H1 (cell line): ENCODE data around the gene SPG7. TPM values are rescaled to one million over a fixed set of nuclear protein-coding genes. Genes with fewer than 3 reads are reported as not detected.

Experiments
- CTCF ChIA-PET: fragments of 300-600 bp; sonication (Branson Sonifier 250); formaldehyde crosslinking; loops from one replicate; lab custom pipeline; 2021; ENCODE audit not compliant: partially characterized antibody; lab: Charles Lee
- POLR2A ChIA-PET: fragments of 300-600 bp; sonication (Branson Sonifier 250); formaldehyde crosslinking; loops from one replicate; lab custom pipeline; 2021; ENCODE audit warnings: inconsistent platforms; ENCODE audit not compliant: partially characterized antibody; lab: Charles Lee
- DNase-seq, 2 experiments: peaks; one replicate each; pipeline versions ENCODE4 v3.0.0 to v3.0.0-alpha.2; 2010 to 2022; ENCODE audit warnings: low spot score in 2 of 2, low read depth in 1 of 2, mixed read lengths in 1 of 2
- FAIRE-seq: peaks from 2 replicates; lab custom pipeline; 2011; peaks lifted over from hg19 to GRCh38; lab: Jason Lieb, UNC
- H2AFZ ChIP-seq: 2 replicates; pipeline ENCODE4 v1.8.1; 2012; ENCODE audit warnings: low read length, inconsistent platforms
- H2AK5ac ChIP-seq: 2 replicates; pipeline ENCODE4 v1.6.1; 2013; ENCODE audit warnings: low read depth, low read length
- H2BK120ac ChIP-seq: replicated peaks from 2 replicates; pipeline ENCODE3; 2013; ENCODE audit warnings: low read depth, low read length, inconsistent platforms
- H2BK12ac ChIP-seq: 2 replicates; pipeline ENCODE4 v1.6.1; 2013; ENCODE audit warnings: low read depth, low read length
- H2BK15ac ChIP-seq: 2 replicates; pipeline ENCODE4 v1.6.1; 2013; ENCODE audit warnings: low read length
- H2BK20ac ChIP-seq: 2 replicates; pipeline ENCODE4 v1.6.1; 2013; ENCODE audit warnings: low read length
- H2BK5ac ChIP-seq: 2 replicates; pipeline ENCODE4 v1.6.1; 2013; ENCODE audit warnings: low read depth, low read length
- H3K14ac ChIP-seq: 2 replicates; pipeline ENCODE4 v1.6.1; 2013; ENCODE audit warnings: inconsistent platforms; ENCODE audit not compliant: insufficient read length
- H3K18ac ChIP-seq: 2 replicates; pipeline ENCODE4 v1.6.1; 2013; ENCODE audit warnings: low read length; ENCODE audit errors: extremely low read depth
- H3K23ac ChIP-seq: 2 replicates; pipeline ENCODE4 v1.6.1; 2013; ENCODE audit warnings: inconsistent platforms; ENCODE audit not compliant: insufficient read length
- H3K23me2 ChIP-seq: 2 replicates; pipeline ENCODE4 v1.6.1; 2013; ENCODE audit warnings: low read depth, low read length
- H3K27ac ChIP-seq: 2 replicates; pipeline ENCODE4 v1.6.1; 2011; ENCODE audit warnings: low read depth, low read length, inconsistent platforms
- H3K27me3 ChIP-seq, 4 experiments: replicated peaks in 1 of 4; 1 replicate in 1 of 4; 2 replicates in 3 of 4; pipeline versions ENCODE4 v1.6.1 to v1.8.1; 2011 to 2013; ENCODE audit warnings: low read length in 3 of 4, mild to moderate bottlenecking in 3 of 4, inconsistent platforms in 2 of 4, mixed read lengths in 2 of 4, moderate library complexity in 1 of 4; ENCODE audit not compliant: control insufficient read depth in 3 of 4, insufficient read depth in 3 of 4; ENCODE audit errors: extremely low read depth in 1 of 4
- H3K36me3 ChIP-seq, 4 experiments: 2 replicates each; pipeline versions ENCODE4 v1.6.1 to v1.8.1; 2011 to 2013; ENCODE audit warnings: mild to moderate bottlenecking in 4 of 4, low read length in 3 of 4, moderate library complexity in 2 of 4, control low read depth in 1 of 4, inconsistent platforms in 1 of 4; ENCODE audit not compliant: insufficient read depth in 4 of 4, control insufficient read depth in 2 of 4
- H3K4ac ChIP-seq: replicated peaks from 2 replicates; pipeline ENCODE3; 2013; ENCODE audit warnings: low read length, low read depth, mixed read lengths, inconsistent platforms; ENCODE audit not compliant: insufficient read length
- H3K4me1 ChIP-seq, 4 experiments: replicated peaks in 1 of 4; 1 replicate in 1 of 4; 2 replicates in 3 of 4; pipeline versions ENCODE4 v1.6.1 to v1.8.1; 2011 to 2013; ENCODE audit warnings: low read length in 3 of 4, inconsistent platforms in 2 of 4, mixed read lengths in 1 of 4; ENCODE audit not compliant: insufficient read depth in 4 of 4, control insufficient read depth in 3 of 4
- H3K4me2 ChIP-seq, 2 experiments: 2 replicates each; pipeline versions ENCODE4 v1.6.1 to v1.8.1; 2011 to 2013; ENCODE audit warnings: low read depth in 2 of 2, low read length in 2 of 2, control low read depth in 1 of 2, inconsistent platforms in 1 of 2, mild to moderate bottlenecking in 1 of 2; ENCODE audit not compliant: insufficient read depth in 1 of 2
- H3K4me3 ChIP-seq, 4 experiments: fragments of 200-600, 300-600 bp in 1 of 4; sonication (generic), shearing (Covaris generic), sonication (Bioruptor Twin) in 1 of 4; 2 replicates each; pipeline versions ENCODE4 v1.5.1 to v1.8.1; 2011 to 2016; ENCODE audit warnings: low read length in 4 of 4, low read depth in 3 of 4, control low read depth in 2 of 4, inconsistent platforms in 2 of 4, mild to moderate bottlenecking in 2 of 4, mixed read lengths in 1 of 4, moderate library complexity in 1 of 4; ENCODE audit not compliant: insufficient read depth in 2 of 4; ENCODE audit errors: extremely low read depth in 1 of 4
- H3K56ac ChIP-seq: replicated peaks from 2 replicates; pipeline ENCODE3; 2013; ENCODE audit warnings: low read depth, mild to moderate bottlenecking, mixed read lengths, low read length, inconsistent platforms; ENCODE audit not compliant: insufficient read length
- H3K79me1 ChIP-seq: 2 replicates; pipeline ENCODE4 v1.6.1; 2013; ENCODE audit warnings: low read depth, low read length, control low read depth
- H3K79me2 ChIP-seq, 2 experiments: 2 replicates each; pipeline versions ENCODE4 v1.6.1 to v1.8.1; 2012 to 2013; ENCODE audit warnings: low read length in 2 of 2, mild to moderate bottlenecking in 2 of 2, inconsistent platforms in 1 of 2; ENCODE audit not compliant: insufficient read depth in 2 of 2, control insufficient read depth in 1 of 2
- H3K9ac ChIP-seq, 4 experiments: replicated peaks in 1 of 4; 1 replicate in 1 of 4; 2 replicates in 3 of 4; pipeline versions ENCODE4 v1.6.1 to v1.8.1; 2011 to 2013; ENCODE audit warnings: low read depth in 3 of 4, low read length in 3 of 4, control low read depth in 2 of 4, mild to moderate bottlenecking in 2 of 4, moderate library complexity in 2 of 4, inconsistent platforms in 1 of 4; ENCODE audit errors: extremely low read depth in 1 of 4
- H3K9me3 ChIP-seq, 2 experiments: 2 replicates each; pipeline versions ENCODE4 v1.6.1 to v1.8.1; 2012 to 2013; ENCODE audit warnings: mild to moderate bottlenecking in 2 of 2, moderate library complexity in 2 of 2, control low read depth in 1 of 2, inconsistent platforms in 1 of 2, low read depth in 1 of 2, low read length in 1 of 2, mixed read lengths in 1 of 2; ENCODE audit not compliant: insufficient read depth in 2 of 2
- H4K20me1 ChIP-seq, 2 experiments: replicated peaks in 1 of 2; 2 replicates each; pipeline versions ENCODE3 to v1.8.1; 2011 to 2013; ENCODE audit warnings: inconsistent platforms in 2 of 2, low read length in 2 of 2, mild to moderate bottlenecking in 1 of 2; ENCODE audit not compliant: insufficient read depth in 2 of 2, control insufficient read depth in 1 of 2
- H4K5ac ChIP-seq: 2 replicates; pipeline ENCODE4 v1.6.1; 2013; ENCODE audit warnings: low read length, low read depth, mixed read lengths, inconsistent platforms; ENCODE audit not compliant: insufficient read length
- H4K8ac ChIP-seq: 2 replicates; pipeline ENCODE4 v1.8.0; 2013; ENCODE audit warnings: mild to moderate bottlenecking, moderate library complexity, low read length, inconsistent platforms; ENCODE audit not compliant: insufficient read depth; ENCODE audit errors: extremely low read depth
- H4K91ac ChIP-seq: replicated peaks from 2 replicates; pipeline ENCODE3; 2013; ENCODE audit warnings: low read length, mixed read lengths, inconsistent platforms; ENCODE audit not compliant: insufficient read length
- CEBPB ChIP-seq: IDR thresholded peaks from 2 replicates; pipeline ENCODE4 v1.6.1; 2012; ENCODE audit warnings: low read depth, low read length
- EGR1 ChIP-seq: IDR thresholded peaks from 2 replicates; pipeline ENCODE4 v1.6.1; 2011; ENCODE audit warnings: low read depth, low read length, borderline replicate concordance
- EZH2 ChIP-seq: fragments of 200-600 bp; sonication (generic); IDR thresholded peaks from 2 replicates; pipeline ENCODE4 v1.7.1; 2012; ENCODE audit warnings: low read depth, mild to moderate bottlenecking, moderate library complexity, low read length, inconsistent platforms; ENCODE audit not compliant: severe bottlenecking
- GABPA ChIP-seq: IDR thresholded peaks from 2 replicates; pipeline ENCODE4 v1.6.1; 2011; ENCODE audit warnings: mild to moderate bottlenecking, low read length, moderate library complexity, borderline replicate concordance; ENCODE audit not compliant: insufficient read depth
- HDAC6 ChIP-seq: IDR thresholded peaks from one replicate; pipeline ENCODE4 v1.7.1; 2012; ENCODE audit warnings: low read depth, mild to moderate bottlenecking, inconsistent platforms, low read length, moderate library complexity
- JUND ChIP-seq: IDR thresholded peaks from 2 replicates; pipeline ENCODE4 v1.6.1; 2011; ENCODE audit warnings: mild to moderate bottlenecking, improper control_type of control experiment, low read length
- MAFK ChIP-seq: IDR thresholded peaks from 2 replicates; pipeline ENCODE4 v1.6.1; 2012; ENCODE audit warnings: low read depth, mild to moderate bottlenecking, improper control_type of control experiment, low read length
- POLR2A ChIP-seq, 2 experiments: IDR thresholded peaks; 1 replicate in 1 of 2; 2 replicates in 1 of 2; pipeline ENCODE4 v1.6.1; 2011; ENCODE audit warnings: low read depth in 2 of 2, low read length in 2 of 2, mild to moderate bottlenecking in 2 of 2; ENCODE audit errors: control extremely low read depth in 1 of 2
- POLR2AphosphoS5 ChIP-seq: IDR thresholded peaks from 2 replicates; pipeline ENCODE4 v1.6.1; 2011; ENCODE audit warnings: low read depth, low read length
- RXRA ChIP-seq: IDR thresholded peaks from 2 replicates; pipeline ENCODE4 v1.6.1; 2011; ENCODE audit warnings: low read depth, mild to moderate bottlenecking, low read length, moderate library complexity; ENCODE audit not compliant: insufficient read depth
- SP1 ChIP-seq: IDR thresholded peaks from 2 replicates; pipeline ENCODE4 v1.6.1; 2011; ENCODE audit warnings: low read depth, low read length
- TAF1 ChIP-seq: IDR thresholded peaks from 2 replicates; pipeline ENCODE4 v1.6.1; 2011; ENCODE audit warnings: mild to moderate bottlenecking, low read depth, low read length
- TEAD4 ChIP-seq: IDR thresholded peaks from 2 replicates; pipeline ENCODE4 v1.6.1; 2012; ENCODE audit warnings: low read depth, low read length, inconsistent platforms, mixed read lengths
- WGBS, 2 experiments: shearing (Covaris generic) in 1 of 2; methylation state at CpG; one replicate each; pipeline versions ENCODE4 v1.1.6 to v1.1.7; 2013 to 2015; ENCODE audit warnings: low lambda C conversion rate in 2 of 2, mixed read lengths in 2 of 2, inconsistent platforms in 1 of 2, low coverage in 1 of 2, missing lambda C conversion rate in 1 of 2; ENCODE audit not compliant: insufficient replicate concordance in 2 of 2, insufficient coverage in 1 of 2, insufficient read length in 1 of 2; ENCODE audit errors: extremely low coverage in 1 of 2, missing lambda C conversion rate in 1 of 2; 5-methylcytosine and 5-hydroxymethylcytosine counted together
- polyA plus RNA-seq, 7 experiments: library from polyadenylated mRNA; depleted of rRNA in 3 of 7; stranded (reverse) in 5 of 7; unstranded in 2 of 7; fragments of >200 nt in 5 of 7; fragments of 200-250 nt in 2 of 7; gene quantifications; 1 replicate in 5 of 7; 2 replicates in 1 of 7; 4 replicates in 1 of 7; pipeline versions ENCODE4 v1.2.1 to v1.2.3, GENCODE V29; 2011 to 2013; ENCODE audit warnings: missing spikeins in 2 of 7, mixed read lengths in 2 of 7
- total RNA-seq: library from RNA; stranded (reverse); fragmentation: NEBNext Ultra II Directional; extraction: Animal tissue kit (Norgen Biotek cat#: 25700); gene quantifications from 2 replicates; pipeline ENCODE4 v1.2.1, GENCODE V29; 2021

Gene SPG7
- total and polyA plus RNA-seq, 2 of the 8 experiments (the other 6 are each of a cell fraction or from before 2014, with no cell fraction given): 72.1 to 113 TPM

DNA sequence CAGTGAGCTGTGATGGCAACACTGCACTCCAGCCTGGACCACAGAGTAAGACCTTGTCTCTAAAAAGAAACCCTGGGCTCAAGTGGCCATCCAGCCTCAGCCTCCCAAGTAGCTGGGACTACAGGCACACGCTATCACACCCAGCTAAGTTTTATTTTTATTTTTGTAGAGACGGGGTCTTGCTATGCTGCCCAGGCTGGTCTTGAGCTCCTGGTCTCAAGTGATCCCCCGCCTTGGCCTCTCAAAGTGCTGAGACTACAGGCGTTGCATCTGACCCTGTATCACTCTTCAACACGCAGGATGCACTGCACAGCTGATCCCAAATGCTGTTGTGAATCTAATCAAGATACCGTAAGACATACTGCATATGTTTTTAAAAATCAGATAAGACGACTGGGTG lies 40.8 kb upstream of the SPG7 start:
- DNase-seq (no peak), FAIRE-seq (no peak)
- Histone ChIP-seq H2AFZ (no peak overlapping the region), H2AK5ac (no peak overlapping the region), H4K91ac (no peak overlapping the region), H2BK120ac (no peak overlapping the region), H3K79me2 (peaks cover 55 to 88% of the 10 kb centered on the region in 2 experiments), H2BK5ac (no peak overlapping the region), H4K20me1 (peaks cover 31 to 41% of the 10 kb centered on the region in 2 experiments), H3K9ac (no peak overlapping the region), H3K23ac (no peak overlapping the region), H3K27ac (no peak overlapping the region), H2BK15ac (no peak overlapping the region), H3K18ac (no peak overlapping the region), H3K23me2 (no peaks in the 10 kb centered on the region; the same call in 1 of the 2 replicates), H3K4ac (no peak overlapping the region), H3K79me1 (peaks cover 8% of the 10 kb centered on the region), H3K36me3 (peaks cover 0 to 2% (median 0%) of the 10 kb centered on the region in 4 experiments; a peak in 2 of 8 replicates), H4K8ac (no peak overlapping the region), H3K27me3 (no peaks in the 10 kb centered on the region), H3K56ac (no peak overlapping the region), H2BK20ac (no peak overlapping the region), H3K14ac (no peak overlapping the region), H4K5ac (no peak overlapping the region), H3K4me2 (no peak overlapping the region), H3K9me3 (peaks cover 0 to 4% of the 10 kb centered on the region in 2 experiments; a peak in 1 of 4 replicates), H3K4me1 (peaks cover 4 to 10% (median 7%) of the 10 kb centered on the region in 4 experiments; a peak in 5 of 7 replicates), H2BK12ac (no peak overlapping the region), H3K4me3 (no peak overlapping the region)
- WGBS, 2 experiments: 91% methylated on average over 7 of the region's 7 CpGs; no CpG with 5 or more reads in 1 of the 2 experiments
- POLR2A ChIA-PET: interaction anchor here (0.9 to 3.4 kb wide), 7 partner anchors 11 to 97 kb away, joined by 3 to 19 read pairs (median 4); no protein-coding TSS in a partner anchor
- CTCF ChIA-PET: interaction anchor here (1.0 to 3.9 kb wide), 5 partner anchors 12 to 179 kb away, joined by 3 to 12 read pairs (median 4); no protein-coding TSS in a partner anchor
- TF ChIP-seq POLR2AphosphoS5: no peak
- TF ChIP-seq RXRA: no peak
- no peak for TF ChIP-seq JUND
- no peak for TF ChIP-seq SP1
- TF ChIP-seq EGR1: no peak
- no peak for TF ChIP-seq GABPA
- TF ChIP-seq TEAD4: no peak
- TF ChIP-seq POLR2A (IDR thresholded peaks at IDR 0.05; ENCODE audit: control extremely low read depth in 1 of 2, low read depth in 2 of 2, low read length in 2 of 2): no peak
- no peak for TF ChIP-seq TAF1
- TF ChIP-seq HDAC6: no peak
- no peak for TF ChIP-seq MAFK
- no peak for TF ChIP-seq EZH2
- no peak for TF ChIP-seq CEBPB
